Thoracic aorta (tissue), 2 donors: Measurements from ENCODE around the gene CECR2. TPM values are rescaled to one million over a fixed set of nuclear protein-coding genes. Genes with fewer than 3 reads are reported as not detected.

Source experiments
- ATAC-seq: fragments of 150-250 bp; one replicate; pipeline ENCODE4 v1.8.0; 2017; ENCODE audit warnings: low read depth; ENCODE audit not compliant: insufficient number of reproducible peaks, low FRiP score
- DNase-seq: peaks from one replicate; pipeline ENCODE4 v3.0.0-alpha.2; 2020; ENCODE audit warnings: low spot score
- H3K27ac ChIP-seq, 2 donors: fragments of 200-600 bp; sonication (generic); 1 replicate in 1 of 2; 2 replicates in 1 of 2; pipeline ENCODE4 v1.5.1; 2016; ENCODE audit warnings: mild to moderate bottlenecking in 2 of 2, moderate library complexity in 2 of 2
- H3K27me3 ChIP-seq: fragments of 200-600 bp; sonication (generic); replicated peaks from 2 replicates; pipeline ENCODE4 v1.6.0; 2016; ENCODE audit warnings: mild to moderate bottlenecking; ENCODE audit not compliant: insufficient read depth
- H3K36me3 ChIP-seq: fragments of 200-600 bp; sonication (generic); one replicate; pipeline ENCODE4 v1.5.1; 2016
- H3K4me1 ChIP-seq, 2 donors: fragments of 200-600 bp; sonication (generic); 1 replicate in 1 of 2; 2 replicates in 1 of 2; pipeline versions ENCODE4 v1.5.1 to v1.6.0; 2016; ENCODE audit warnings: low read depth in 2 of 2, mild to moderate bottlenecking in 1 of 2; ENCODE audit not compliant: control insufficient read depth in 1 of 2
- H3K4me3 ChIP-seq: fragments of 200-600 bp; sonication (generic); 2 replicates; pipeline ENCODE4 v1.5.1; 2016; ENCODE audit warnings: mild to moderate bottlenecking
- H3K9me3 ChIP-seq: fragments of 200-600 bp; sonication (generic); 2 replicates; pipeline ENCODE4 v1.5.1; 2016
- CTCF ChIP-seq: fragments of 200-600 bp; sonication (generic); IDR thresholded peaks from one replicate; pipeline ENCODE4 v1.5.1; 2019; ENCODE audit warnings: antibody characterized with exemption
- total RNA-seq, 2 donors: library from RNA; depleted of rRNA; stranded (reverse); fragments of >200 nt; gene quantifications; one replicate each; pipeline versions ENCODE4 v1.1.0 to v1.2.3, GENCODE V29; 2016

The CECR2 gene
- total RNA-seq, 2 donors from 2014 or later, result 0.28 TPM; not detected in 1

- Histone ChIP-seq H3K27me3 (no peaks in the 10 kb centered on the region), H3K4me1 (no peaks in the 10 kb centered on the region), H3K36me3 (no peaks in the 10 kb centered on the region), H3K27ac (no peak overlapping the region), H3K4me3 (no peak overlapping the region), H3K9me3 (no peaks in the 10 kb centered on the region)
- TF ChIP-seq CTCF, result no peak
- DNase-seq, result no peak
- no peak for ATAC-seq
Measured at GRCh38 chr22:17349172-17349571, 20.1 kb upstream of the CECR2 start.

- no peak for DNase-seq
- no peak for TF ChIP-seq CTCF
- H3K9me3 ChIP-seq, result no peaks in the 10 kb centered on the region
- no peaks in the 10 kb centered on the region for H3K36me3 ChIP-seq
- ATAC-seq, result no peak
- no peaks in the 10 kb centered on the region for H3K27me3 ChIP-seq
- H3K4me1 ChIP-seq, result no peaks in the 10 kb centered on the region
- H3K4me3 ChIP-seq, result no peak overlapping the region
- no peak overlapping the region for H3K27ac ChIP-seq
Measured at GRCh38 chr22:17350292-17350691, 19.0 kb upstream of the CECR2 start.

- H3K27ac ChIP-seq, result no peak overlapping the region
- H3K4me3 ChIP-seq, result no peak overlapping the region
- H3K4me1 ChIP-seq, result no peaks in the 10 kb centered on the region
- no peak for DNase-seq
- TF ChIP-seq CTCF, result no peak
- no peaks in the 10 kb centered on the region for H3K9me3 ChIP-seq
- no peak for ATAC-seq
- no peaks in the 10 kb centered on the region for H3K27me3 ChIP-seq
- H3K36me3 ChIP-seq, result no peaks in the 10 kb centered on the region
Measured at GRCh38 chr22:17352798-17353197, 16.5 kb upstream of the CECR2 start.

GRCh38 chr22:17357688-17358087, 11.6 kb upstream of the CECR2 start:
- Histone ChIP-seq H3K27me3 (no peaks in the 10 kb centered on the region), H3K4me3 (no peak overlapping the region), H3K9me3 (no peaks in the 10 kb centered on the region), H3K27ac (no peak overlapping the region), H3K36me3 (no peaks in the 10 kb centered on the region), H3K4me1 (no peaks in the 10 kb centered on the region)
- DNase-seq (no peak), ATAC-seq (no peak)
- TF ChIP-seq CTCF, result no peak

GRCh38 chr22:17358415-17358814, 10.8 kb upstream of the CECR2 start:
- Histone ChIP-seq H3K4me1 (no peaks in the 10 kb centered on the region), H3K4me3 (no peak overlapping the region), H3K9me3 (no peaks in the 10 kb centered on the region), H3K36me3 (no peaks in the 10 kb centered on the region), H3K27me3 (no peaks in the 10 kb centered on the region), H3K27ac (no peak overlapping the region)
- no peak for DNase-seq
- ATAC-seq, result no peak
- TF ChIP-seq CTCF, result no peak
